Sigmoid colon (tissue), 3 donors: Measurements from ENCODE around the gene ZFPM1.

Experiments used
- CTCF ChIP-seq, 4 experiments: fragments of 450-650 bp in 3 of 4; fragments of 200-600 bp in 1 of 4; IDR thresholded peaks; one replicate each; pipeline ENCODE4 v1.5.1; 2016 to 2019; ENCODE audit warnings: antibody characterized with exemption in 4 of 4, mild to moderate bottlenecking in 3 of 4, moderate library complexity in 2 of 4
- POLR2A ChIP-seq, 2 donors: fragments of 450-650 bp; IDR thresholded peaks; one replicate each; pipeline ENCODE4 v1.6.1; 2016; ENCODE audit warnings: antibody characterized with exemption in 2 of 2, mild to moderate bottlenecking in 2 of 2, moderate library complexity in 2 of 2

DNA sequence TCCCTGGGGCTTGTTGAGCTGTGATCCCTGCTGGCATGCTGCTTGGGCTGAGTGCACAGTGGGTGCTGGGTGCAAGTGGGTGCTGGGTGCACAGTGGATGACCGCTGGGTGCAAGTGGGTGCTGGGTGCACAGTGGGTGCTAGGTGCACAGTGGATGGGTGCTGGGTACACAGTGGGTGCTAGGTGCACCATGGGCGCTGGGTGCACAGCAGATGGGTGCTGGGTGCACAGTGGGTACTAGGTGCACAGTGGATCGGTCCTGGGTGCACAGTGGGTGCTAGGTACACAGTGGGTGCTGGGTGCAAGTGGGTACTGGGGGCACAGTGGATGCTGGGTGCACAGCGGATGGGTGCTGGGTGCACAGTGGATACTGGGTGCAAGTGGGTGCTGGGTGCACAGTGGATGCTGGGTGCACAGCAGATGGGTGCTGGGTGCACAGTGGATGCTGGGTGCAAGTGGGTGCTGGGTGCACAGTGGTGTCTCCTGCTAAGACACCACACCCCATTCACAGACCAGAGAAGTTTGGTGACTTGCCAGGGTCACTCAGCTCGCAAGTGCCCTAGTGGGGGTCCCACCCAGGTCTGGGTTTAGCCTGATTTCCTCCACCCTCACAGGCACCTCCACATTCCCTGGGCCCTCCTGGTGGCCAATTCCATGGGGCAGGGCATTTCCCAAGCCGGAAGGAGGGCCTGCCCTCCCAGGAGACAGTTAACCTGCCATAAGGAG is 33.5 kb downstream of the ZFPM1 start:
- no peak for TF ChIP-seq POLR2A (IDR thresholded peaks at IDR 0.05)
- no peak for TF ChIP-seq CTCF (IDR thresholded peaks at IDR 0.05)
